ENCODE results near the gene DPP6. TPM values are rescaled to one million over a fixed set of nuclear protein-coding genes. Genes with fewer than 3 reads are reported as not detected.
"Not testable (repeated sequence)": the region's sequence is repeated elsewhere in the genome, so short reads cannot be mapped to it uniquely, and the experiment has no call there.

DPP6 gene
- total and polyA plus RNA-seq, 9 donors, result 0.22 to 3.9 (median 1.3) TPM; not detected in 1

DNA sequence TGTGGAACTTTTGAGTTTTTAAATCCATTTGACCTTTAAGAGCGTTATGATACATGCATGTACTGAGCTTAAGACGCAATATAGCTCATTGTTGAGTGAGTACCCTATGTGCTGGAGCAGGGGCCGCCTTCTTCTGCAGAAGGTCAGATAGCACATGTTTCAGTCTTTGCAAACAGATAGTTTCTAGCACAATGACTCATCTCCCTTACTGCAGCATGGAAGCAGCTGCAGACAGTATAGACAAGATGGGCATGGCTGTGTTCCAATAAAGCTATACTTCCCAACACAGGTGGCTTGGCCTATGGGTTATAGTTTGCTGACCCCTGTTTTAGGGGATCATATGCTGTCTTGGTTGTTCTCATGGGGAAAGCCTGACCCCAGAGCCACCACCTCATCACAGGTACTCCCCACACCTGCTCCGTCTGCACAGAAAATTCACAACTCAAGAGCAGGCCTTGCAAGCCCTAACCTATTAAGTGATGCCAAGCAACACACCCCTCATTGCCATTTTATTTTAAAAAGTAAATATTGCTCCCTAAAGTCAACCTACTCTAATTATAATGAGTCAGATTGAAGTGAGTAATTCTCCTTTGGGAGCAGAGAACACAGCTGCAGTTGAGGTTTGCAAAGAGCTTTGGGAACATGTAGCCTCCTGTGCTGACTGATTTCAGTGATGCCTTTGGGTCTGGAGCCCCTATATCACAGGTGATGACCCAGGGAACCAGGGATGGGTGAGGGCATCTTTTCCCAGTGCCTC lies 620.6 kb downstream of the DPP6 start:
- WGBS, 3 donors, result 73 to 81% (median 78%) methylated on average over 4 of the region's 4 CpGs
- intact Hi-C loops (cut with DNase I), result no loop called here
- no peak for DNase-seq

DNA sequence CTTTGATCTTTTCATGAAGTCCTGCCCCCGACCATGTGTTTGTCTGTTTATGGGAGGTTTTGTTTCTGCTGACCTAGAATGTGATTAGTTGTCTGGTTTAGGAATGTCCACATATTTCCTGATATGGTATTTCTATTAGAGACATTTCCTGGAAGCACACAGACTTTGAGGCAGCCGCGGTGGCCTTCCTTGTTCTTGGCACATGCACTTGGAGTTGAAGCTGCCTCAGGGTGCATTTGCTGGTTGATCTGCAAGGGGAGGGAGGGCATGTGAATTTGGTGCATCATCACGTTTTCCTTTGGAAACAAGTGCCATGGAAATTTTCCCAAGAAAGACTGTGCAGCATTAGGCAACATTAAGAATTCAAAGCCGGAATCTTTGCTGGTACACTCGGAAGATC lies 622.0 kb downstream of the DPP6 start:
- H3K9me3 ChIP-seq, result no peaks in the 10 kb centered on the region
- TF ChIP-seq POLR2A (IDR thresholded peaks at IDR 0.05), result no peak
- TF ChIP-seq, protein P1, sequence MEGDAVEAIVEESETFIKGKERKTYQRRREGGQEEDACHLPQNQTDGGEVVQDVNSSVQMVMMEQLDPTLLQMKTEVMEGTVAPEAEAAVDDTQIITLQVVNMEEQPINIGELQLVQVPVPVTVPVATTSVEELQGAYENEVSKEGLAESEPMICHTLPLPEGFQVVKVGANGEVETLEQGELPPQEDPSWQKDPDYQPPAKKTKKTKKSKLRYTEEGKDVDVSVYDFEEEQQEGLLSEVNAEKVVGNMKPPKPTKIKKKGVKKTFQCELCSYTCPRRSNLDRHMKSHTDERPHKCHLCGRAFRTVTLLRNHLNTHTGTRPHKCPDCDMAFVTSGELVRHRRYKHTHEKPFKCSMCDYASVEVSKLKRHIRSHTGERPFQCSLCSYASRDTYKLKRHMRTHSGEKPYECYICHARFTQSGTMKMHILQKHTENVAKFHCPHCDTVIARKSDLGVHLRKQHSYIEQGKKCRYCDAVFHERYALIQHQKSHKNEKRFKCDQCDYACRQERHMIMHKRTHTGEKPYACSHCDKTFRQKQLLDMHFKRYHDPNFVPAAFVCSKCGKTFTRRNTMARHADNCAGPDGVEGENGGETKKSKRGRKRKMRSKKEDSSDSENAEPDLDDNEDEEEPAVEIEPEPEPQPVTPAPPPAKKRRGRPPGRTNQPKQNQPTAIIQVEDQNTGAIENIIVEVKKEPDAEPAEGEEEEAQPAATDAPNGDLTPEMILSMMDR (IDR thresholded peaks at IDR 0.05), result no peak
- no peak for TF ChIP-seq EP300 (IDR thresholded peaks at IDR 0.05)
- no peaks in the 10 kb centered on the region for H3K27me3 ChIP-seq
- H3K4me1 ChIP-seq (ENCODE audit: insufficient read depth), result no peaks in the 10 kb centered on the region
- H3K4me3 ChIP-seq, result no peak overlapping the region
- intact Hi-C loops (cut with DNase I), result no loop called here
- 35 to 50% (median 38%) methylated on average over 6 of the region's 6 CpGs for WGBS, 3 donors
- no peak overlapping the region for H3K27ac ChIP-seq
- DNase-seq, result no peak
- no peaks in the 10 kb centered on the region for H3K36me3 ChIP-seq

More for the DNA sequence above, 620.6 kb downstream of the DPP6 start:
- H3K9me3 ChIP-seq, result no peaks in the 10 kb centered on the region
- no peak overlapping the region for H3K27ac ChIP-seq
- H3K4me3 ChIP-seq, result no peak overlapping the region
- TF ChIP-seq POLR2A (IDR thresholded peaks at IDR 0.05) (no peak), EP300 (IDR thresholded peaks at IDR 0.05) (no peak)
- TF ChIP-seq, protein P1 (IDR thresholded peaks at IDR 0.05), result no peak
- no peaks in the 10 kb centered on the region for H3K4me1 ChIP-seq (ENCODE audit: insufficient read depth)
- H3K27me3 ChIP-seq, result no peaks in the 10 kb centered on the region
- H3K36me3 ChIP-seq, result no peaks in the 10 kb centered on the region

DNA sequence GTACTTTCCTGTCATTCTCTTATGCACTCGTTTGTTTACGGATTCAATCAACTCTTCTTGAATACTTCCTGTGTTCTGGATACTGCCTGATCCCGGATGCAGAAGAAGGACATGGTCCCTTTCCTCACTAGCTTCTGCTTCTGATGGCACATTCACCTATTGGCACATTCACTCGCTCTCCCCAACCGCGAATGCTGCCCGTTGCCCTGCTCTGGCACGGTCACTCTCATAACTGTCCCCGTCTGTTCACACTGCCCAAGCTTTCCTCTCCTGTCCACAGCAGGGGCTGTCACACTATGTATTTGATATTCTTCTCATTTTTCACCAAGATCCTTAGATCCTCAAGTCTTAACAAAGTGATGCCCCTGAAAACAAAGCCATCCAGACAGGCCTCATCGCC lies 623.4 kb downstream of the DPP6 start:
- intact Hi-C loops (cut with DNase I), result no loop called here
- Histone ChIP-seq H3K27me3 (no peaks in the 10 kb centered on the region), H3K9me3 (no peaks in the 10 kb centered on the region), H3K4me3 (no peak overlapping the region), H3K4me1 (ENCODE audit: insufficient read depth) (no peaks in the 10 kb centered on the region), H3K27ac (no peak overlapping the region), H3K36me3 (no peaks in the 10 kb centered on the region)
- TF ChIP-seq, protein P1 (IDR thresholded peaks at IDR 0.05), result no peak
- TF ChIP-seq POLR2A (IDR thresholded peaks at IDR 0.05) (no peak), EP300 (IDR thresholded peaks at IDR 0.05) (no peak)
- WGBS, 3 donors, result 91 to 94% (median 91%) methylated on average over 10 of the region's 10 CpGs
- DNase-seq, result no peak

DNA sequence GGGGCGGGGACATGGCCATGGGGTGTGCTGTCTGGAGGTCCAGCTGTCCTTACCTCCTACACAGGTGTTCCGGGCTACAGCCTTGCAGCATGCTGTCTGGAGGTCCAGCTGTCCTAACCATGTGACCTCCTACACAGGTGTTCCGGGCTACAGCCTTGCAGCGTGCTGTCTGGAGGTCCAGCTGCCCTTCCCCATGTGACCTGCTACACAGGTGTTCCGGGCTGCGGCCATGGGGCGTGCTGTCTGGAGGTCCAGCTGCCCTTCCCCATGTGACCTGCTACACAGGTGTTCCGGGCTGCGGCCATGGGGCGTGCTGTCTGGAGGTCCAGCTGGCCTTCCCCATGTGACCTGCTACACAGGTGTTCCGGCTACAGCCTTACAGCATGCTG lies 623.8 kb downstream of the DPP6 start:
- H3K36me3 ChIP-seq; DNase-seq; H3K27me3 ChIP-seq; H3K27ac ChIP-seq; H3K9me3 ChIP-seq; intact Hi-C loops (cut with DNase I); H3K4me1 ChIP-seq (ENCODE audit: insufficient read depth); H3K4me3 ChIP-seq: not testable (repeated sequence)
- WGBS, 3 donors, result 71 to 91% (median 79%) methylated on average over 8 to 11 of the region's 11 CpGs

DNA sequence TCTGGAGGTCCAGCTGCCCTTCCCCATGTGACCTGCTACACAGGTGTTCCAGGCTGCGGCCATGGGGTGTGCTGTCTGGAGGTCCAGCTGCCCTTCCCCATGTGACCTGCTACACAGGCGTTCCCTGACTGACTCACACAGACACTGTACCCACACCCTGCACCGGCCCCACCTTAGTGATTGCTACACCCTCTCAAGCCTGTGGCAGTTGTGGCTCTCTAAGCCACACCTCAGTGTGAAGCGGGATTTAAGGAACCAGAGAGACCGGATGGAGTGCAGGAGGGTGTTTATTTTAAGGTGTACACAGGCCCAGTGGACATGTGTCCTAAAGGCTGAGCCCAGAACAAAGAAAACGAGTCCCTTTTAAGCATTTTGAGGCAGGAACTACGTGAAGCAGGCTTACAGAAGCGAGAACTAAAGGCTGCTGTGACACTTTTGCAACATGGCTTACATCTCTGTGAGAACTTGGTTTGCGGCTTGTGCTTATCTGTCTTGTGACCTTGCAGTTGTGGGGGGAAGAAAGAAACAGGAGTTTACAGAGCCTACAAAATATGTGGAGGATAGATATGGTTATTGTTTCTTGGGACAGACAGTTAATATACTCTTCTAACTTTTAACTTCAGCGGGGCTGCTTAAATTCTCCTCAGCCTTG lies 624.4 kb downstream of the DPP6 start:
- TF ChIP-seq POLR2A (IDR thresholded peaks at IDR 0.05), result no peak
- TF ChIP-seq EP300 (IDR thresholded peaks at IDR 0.05), result no peak
- TF ChIP-seq, protein P1 (IDR thresholded peaks at IDR 0.05), result no peak
- no peak overlapping the region for H3K4me3 ChIP-seq
- no peak overlapping the region for H3K27ac ChIP-seq
- H3K9me3 ChIP-seq, result no peaks in the 10 kb centered on the region
- DNase-seq, result no peak
- no peaks in the 10 kb centered on the region for H3K27me3 ChIP-seq
- H3K36me3 ChIP-seq, result no peaks in the 10 kb centered on the region
- WGBS, 3 donors, result 33 to 40% (median 40%) methylated on average over 10 of the region's 10 CpGs
- no peaks in the 10 kb centered on the region for H3K4me1 ChIP-seq (ENCODE audit: insufficient read depth)
- intact Hi-C loops (cut with DNase I), result no loop called here

Measured in ovary (tissue), 9 donors.